SKM-1 (cell line): ENCODE results near the gene DOK6.

Experiments used
- DNase-seq: peaks from one replicate; lab custom pipeline; 2025; ENCODE audit not compliant: unreplicated experiment; lab: John Stamatoyannopoulos, UW

The DOK6 gene

DNA sequence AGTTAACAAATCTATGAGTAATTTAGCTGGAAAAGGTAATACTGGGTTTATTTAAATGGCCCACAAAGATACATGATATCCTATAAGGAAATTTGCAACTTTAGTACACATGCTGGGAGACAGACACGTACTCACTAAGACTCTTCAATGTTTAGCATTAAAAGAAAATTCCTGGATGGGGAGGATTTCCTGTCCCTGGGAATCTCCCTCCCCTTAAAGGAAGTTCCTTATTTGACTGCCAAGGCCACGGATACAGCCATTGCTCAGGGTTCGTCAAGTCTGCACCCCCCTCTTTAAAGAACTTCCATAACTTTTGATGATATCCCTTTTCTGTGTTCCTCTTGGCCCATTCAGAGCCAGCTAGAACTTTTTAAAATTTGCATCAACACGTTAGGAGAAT lies 279.4 kb downstream of the DOK6 start:
- DNase-seq = no peak

DNA sequence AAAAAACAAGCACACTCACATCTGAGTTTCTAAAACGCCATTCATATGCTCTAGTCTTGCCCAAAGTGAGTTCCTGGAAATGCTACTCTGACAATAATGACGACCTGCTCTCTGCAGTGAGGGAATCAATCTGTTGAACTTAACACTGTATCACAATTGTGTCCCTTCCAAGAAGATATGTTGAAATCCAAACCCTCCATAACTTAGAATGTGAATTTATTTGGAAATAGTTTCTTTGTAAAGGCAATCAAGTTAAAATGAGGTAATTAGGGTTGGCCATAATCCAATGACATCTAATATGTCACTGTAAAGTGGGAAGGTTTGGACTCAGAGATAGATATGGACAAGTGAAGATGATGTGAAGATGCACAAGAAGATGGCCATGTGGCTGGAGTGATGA lies 282.5 kb downstream of the DOK6 start:
- DNase-seq = no peak

DNA sequence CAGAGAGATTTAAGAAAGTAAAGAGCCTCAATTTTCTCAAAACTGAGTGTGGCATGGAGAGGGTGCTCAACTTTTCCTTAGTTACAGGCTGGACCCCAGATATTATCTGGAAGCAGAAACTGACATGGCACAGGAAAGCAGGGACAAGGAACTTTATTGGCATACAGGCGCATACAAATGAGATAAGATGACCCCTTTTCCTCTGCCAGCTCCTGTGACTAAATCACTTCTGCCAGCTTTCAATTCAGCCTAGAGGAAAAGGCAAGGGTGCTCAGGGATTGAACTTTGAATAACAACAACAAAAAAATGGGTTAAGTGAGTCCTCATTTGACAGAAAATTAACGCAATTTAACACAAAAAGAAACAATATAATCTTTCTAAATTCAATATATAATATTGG lies 284.1 kb downstream of the DOK6 start:
- no peak for DNase-seq

DNA sequence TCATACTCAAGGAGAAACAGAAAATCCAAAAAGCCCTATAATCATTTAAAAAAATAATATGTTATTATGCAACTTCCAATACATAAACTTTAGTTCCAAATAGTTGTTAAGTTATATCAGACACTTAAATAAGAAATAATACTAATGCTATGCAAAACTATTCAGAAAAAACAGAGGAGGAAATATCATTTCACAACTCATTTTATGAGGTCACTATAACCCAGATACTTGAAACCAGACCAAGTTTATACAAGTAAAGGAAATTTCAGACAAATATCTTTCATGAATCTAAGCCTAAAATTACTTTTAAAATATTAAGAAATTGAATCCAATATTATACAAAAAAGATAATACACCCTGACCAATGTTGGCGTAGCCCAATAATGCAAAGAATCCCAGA lies 286.2 kb downstream of the DOK6 start:
- no peak for DNase-seq

DNA sequence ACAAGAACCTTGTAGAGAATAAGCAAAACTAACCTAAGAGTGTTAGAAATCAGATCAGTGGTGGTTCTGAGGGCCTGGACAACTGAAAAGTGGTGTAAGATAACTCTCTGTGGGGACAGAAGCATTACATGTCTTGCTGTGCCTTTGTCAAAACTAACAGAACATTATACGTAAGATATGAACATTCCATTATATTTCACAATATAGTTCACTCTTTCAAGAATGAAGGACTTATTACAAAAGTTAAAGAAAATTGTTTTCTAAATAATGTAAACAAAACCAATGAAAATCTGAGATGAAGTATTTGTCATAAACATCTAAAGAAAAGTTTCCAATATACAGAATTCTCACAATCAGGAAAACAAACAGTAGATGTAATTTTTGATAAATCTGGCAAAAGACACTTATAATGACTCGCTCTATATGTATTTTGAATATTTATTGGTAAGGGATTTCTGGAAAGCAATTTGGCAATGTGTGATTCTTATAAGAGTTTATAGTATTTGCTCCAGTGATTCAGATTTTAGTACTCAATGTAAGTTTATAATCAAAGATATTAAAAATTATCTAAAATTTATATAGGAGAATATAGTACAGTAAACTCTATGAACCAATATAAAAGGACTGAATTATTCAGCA lies 288.6 kb downstream of the DOK6 start:
- DNase-seq = no peak

DNA sequence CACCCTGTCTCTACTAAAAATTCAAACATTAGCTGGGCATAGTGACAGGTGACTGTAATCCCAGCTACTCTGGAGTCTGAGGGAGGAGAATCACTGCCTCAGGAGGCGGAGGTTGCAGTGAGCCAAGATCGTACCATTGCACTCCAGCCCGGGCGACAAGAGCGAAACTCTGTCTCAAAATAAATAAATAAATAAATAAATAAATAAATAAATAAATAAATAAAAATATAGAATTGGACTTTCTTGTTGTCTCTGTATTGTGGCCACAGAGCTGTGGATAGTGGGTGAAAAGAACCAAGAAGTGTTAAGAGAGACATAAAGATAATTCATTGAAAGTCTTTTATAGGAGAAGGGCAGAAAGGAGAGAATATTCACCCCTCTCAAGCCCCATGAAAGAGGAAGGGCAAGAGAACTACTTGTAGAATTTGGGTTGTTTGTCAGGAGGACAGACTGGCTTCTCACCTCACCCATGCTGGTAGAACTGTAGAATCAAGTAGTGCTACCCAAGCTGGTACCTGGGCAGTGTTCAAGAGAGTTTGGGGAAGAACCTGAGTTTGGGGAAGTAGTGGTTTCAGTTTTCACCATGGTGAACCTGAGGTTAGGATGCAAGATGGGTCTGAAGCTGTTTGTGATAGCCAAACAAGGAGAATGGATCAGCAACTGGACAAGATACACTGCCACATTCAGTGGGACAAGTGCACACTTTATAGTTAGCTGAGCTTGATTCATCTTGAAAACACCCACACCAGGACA lies 290.5 kb downstream of the DOK6 start:
- no peak for DNase-seq

DNA sequence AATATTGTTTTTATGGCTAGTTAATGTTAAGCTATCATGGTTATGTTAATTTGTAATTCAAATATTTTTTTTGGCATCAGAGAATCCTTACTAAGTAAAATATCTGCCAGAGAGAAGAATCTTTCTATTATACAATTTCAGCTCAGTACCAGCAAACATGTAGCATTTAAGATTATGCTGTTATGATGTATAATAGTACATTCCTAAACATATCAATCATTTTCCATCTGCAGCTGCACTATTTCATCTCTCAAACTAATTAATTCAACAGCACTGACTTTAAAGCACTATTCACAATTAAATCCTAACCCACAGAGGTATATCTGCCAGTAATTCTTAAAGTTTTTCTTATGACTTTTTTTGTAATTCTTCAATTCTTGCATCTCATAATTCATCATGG lies 296.4 kb downstream of the DOK6 start:
- DNase-seq = no peak

DNA sequence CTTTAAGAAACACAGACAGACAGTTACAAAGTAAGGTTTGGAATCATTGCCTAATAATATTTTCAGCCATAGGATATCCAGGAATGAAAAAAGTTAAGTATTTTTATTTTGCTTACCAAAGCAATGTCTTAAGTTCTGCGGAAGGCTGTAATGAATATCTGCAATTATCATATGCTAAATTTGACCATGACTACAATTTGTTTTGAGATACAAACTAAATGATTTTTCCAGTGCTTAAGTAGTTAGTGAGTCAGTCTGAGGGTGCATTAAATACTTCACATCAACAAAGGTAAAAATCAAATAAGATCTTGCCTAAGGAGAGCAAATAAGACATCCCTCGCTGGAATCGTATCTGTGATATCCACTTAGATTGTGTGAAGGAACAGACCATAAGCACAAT lies 297.0 kb downstream of the DOK6 start:
- DNase-seq = no peak

DNA sequence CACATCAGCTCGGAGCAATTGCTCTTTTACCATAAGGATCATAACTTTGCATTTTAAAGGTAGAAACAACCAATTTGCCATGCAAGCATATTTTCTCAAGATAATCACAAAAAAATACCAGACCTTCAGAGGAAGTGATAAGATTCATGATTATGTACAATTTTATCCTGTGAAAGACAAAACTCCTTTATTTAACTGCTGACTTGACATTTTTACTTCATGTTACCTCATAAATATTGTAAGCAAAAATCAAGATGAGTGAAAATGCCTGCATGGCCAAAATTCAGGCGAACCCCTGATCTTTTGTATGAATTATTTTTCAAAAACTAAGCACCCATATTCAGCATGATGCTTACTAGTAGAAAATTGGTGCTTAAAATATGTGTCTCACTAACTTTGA lies 300.6 kb downstream of the DOK6 start:
- no peak for DNase-seq

DNA sequence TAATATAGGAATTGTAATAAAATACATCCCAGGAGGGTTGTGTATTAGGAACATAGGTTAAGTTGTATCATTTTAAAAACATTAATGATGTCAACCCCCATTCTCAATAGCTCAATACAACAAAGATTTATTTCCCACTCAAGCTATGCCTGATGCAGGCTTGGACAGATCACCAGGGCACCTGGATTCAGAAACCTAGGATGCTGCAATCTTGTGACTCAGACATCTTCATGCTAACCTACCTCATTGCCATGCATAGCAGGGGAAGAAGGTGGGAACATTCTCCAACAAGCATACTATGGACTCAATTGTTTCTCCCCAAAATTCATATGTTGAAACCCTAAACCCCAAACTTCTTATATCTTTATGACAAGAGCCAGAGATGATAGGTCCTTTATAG lies 302.8 kb downstream of the DOK6 start:
- no peak for DNase-seq

DNA sequence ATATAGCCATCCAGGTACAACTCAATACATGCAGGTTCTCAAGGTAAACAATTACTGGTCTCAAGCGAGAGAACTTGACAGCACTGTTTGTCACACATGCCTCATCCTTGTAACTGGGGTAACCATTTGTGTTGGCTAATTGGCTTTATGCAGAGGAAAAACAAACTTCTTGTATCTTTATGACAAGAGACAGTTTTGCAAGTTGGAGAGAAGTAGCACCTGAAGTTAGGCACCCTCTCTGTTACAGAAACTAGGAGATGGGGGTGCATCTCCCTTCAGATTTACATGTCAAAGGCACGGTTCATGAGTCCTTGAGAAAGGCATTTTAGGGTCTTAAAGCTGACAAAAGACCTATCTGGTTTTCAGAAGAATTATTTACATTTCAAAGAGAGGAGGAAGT lies 305.3 kb downstream of the DOK6 start:
- DNase-seq = no peak

DNA sequence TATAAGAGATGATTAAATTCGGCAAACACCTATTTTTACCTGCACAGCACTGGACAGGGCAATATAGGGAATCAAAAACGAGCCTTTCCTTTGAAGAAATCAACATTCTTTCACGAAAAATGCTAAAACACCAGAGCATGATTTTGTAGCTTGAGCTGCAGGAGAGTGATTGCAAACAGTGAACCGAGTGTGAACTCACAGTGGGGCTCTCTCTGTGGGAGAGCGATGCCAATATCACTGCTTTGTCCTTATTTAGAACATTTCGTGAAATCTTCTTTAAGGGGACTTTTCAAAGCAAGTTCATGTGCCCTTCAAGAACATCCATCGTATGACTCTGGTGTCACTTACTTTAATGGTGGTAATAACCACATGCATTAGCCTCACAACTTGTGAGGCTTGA lies 308.2 kb downstream of the DOK6 start:
- DNase-seq = no peak

DNA sequence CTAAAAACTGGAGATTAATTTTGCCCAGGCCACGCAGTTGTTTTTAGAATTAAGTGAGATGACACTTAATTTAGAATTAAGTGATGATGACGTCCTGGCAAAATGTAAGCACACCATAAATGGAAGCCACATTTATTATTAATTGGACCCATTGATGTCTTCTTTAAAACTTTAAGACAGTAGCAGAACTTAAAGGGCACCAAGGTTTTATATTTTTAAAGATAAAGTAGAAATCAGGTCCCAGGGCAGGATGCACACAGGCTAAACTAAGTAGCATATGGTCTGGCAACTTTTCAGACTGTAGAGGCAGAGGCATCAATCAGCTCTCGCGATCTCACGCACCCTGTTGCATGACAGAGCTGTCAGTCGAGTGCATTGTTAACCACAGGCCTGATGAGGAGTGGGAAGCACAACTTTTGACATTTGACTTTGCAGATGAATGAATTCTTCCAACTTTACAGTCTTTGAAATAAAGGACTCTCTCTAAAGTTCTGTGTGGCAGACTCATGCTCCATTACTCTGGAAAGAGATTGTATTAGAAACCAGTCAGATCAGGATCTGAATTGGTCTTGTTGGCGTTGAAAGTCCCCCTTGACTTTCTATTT lies 314.6 kb downstream of the DOK6 start:
- DNase-seq = no peak

DNA sequence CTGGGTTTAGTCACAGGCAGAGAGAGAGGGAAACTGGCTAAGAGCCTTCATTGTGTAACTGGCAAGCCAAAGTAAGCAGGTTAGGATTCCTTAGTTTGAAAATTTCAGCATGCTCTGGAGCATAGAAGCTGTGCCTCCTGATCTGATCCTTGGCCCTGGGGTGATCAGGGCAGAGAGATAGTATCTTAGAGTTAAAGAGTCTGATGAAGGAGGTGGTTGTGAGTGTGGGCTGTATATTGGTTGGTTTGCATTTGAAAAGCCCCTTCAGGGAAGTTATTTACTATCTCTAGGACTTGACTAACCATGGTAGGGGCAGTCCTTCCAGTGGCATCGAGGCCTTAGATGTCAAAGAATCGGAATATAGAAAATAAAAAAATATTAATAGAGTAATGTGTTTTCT lies 316.9 kb downstream of the DOK6 start:
- DNase-seq = no peak

DNA sequence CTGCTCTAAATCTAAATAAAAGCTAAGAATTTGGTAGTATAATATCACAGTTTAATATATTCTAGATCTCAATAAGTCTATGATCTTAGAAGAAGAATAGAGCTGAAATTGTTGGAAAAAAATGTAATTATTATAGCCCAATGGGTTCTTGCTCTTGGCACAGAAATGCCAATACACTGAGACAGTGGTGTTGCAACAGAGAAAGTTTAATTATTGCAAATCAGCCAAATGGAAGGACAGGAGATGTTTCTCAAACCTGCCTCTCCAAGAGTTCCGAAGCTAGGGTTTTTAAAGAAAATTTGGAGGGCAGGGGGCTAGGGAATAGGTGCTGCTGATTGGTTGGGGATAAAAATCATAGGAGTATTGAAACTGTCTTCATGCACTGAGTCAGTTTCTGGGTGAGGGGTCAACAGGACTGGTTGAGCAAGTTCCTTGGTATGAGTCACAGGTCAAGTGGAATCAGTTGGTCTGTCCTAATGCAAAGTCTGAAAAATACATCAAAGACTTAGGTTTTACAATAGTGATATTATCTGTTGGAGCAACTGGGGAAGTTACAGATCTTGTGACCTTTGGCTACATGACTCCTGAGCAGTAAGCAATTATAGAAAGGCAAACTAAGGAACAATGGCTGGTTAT lies 318.3 kb downstream of the DOK6 start:
- no peak for DNase-seq

DNA sequence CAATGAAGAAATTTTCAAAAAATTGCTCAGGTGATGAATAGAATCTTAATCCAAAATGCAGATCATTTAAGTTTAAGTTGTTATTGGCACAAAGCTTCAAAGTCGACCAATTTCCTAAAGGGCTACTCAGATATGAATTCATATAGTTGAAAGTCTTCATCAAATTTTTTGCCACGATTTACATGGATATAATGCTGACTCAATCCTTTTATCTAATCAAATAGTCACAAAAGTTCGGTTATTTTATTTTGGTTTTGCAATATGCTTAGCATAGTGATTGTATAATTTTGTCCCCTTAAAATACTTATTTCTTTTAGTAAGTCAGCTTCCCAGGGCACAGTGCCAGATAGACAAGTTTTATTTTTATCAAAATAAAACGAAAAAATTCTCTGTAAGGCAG lies 319.7 kb downstream of the DOK6 start:
- no peak for DNase-seq

DNA sequence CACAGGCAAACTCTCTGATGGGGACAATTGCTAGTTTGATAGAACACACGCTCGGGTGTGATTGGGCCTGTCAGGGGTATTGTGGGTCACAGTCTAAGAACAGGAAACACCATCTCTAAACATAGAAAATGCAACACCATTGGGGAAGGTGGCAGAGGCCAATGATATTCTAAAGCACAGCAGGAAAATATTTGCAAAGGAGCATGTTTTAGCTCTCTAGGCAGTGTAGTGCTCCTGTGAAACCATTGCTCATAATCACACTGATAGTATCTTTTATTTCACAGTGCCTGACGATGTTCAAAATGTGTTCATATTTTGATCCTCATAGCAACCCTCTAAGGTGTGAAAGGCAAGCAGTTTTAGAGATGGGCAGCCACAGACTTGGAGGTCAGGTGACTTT lies 322.7 kb downstream of the DOK6 start:
- no peak for DNase-seq

DNA sequence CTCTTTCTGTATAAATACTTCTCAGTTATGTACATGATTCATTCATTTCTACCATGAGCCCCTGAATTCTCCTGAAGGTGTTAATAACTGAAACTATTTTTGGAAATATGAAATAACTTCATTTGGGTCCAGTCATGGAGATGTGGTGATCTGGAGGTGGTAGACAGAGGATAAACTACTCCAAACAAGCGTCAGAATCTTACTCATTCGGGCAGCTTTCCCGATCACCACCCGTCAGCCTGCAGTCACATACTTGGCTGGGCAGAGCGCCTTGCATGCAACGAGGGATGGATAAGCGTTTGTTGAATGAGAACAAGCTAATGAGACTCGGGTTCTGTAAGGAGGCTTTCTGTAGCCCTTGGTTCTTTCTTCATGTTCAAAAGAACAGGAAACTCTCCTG lies 324.3 kb downstream of the DOK6 start:
- DNase-seq = no peak

DNA sequence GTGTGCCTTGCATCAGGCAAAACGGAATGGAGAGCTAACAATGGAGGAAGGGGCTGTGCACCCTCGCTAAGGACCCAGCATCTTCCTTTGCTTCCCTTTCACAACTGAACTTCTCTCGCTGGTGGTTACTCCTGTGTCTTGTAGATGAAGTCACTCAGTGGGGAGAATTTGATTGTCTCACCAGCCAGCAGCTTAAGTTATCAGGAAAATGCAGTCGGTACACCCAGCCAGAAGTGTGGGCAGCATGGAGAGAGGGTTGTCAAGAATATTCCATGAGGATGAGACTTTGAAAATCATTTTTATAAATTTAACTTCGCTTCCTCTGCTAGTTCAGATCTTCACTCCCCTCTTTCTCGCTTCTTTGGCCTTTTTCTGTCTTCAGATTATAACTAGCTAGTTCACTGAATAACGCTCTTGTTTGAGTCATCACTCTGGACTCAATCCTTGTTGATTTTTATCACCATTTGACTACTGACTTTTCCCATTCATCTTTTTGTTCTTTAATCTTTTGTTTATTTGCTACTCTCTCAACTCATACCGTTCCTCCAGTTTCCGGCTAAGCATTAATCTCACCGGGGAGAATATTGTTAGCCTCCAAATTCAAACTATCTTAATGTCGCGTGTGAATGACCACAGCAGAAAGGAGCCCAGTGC lies 325.3 kb downstream of the DOK6 start:
- no peak for DNase-seq

DNA sequence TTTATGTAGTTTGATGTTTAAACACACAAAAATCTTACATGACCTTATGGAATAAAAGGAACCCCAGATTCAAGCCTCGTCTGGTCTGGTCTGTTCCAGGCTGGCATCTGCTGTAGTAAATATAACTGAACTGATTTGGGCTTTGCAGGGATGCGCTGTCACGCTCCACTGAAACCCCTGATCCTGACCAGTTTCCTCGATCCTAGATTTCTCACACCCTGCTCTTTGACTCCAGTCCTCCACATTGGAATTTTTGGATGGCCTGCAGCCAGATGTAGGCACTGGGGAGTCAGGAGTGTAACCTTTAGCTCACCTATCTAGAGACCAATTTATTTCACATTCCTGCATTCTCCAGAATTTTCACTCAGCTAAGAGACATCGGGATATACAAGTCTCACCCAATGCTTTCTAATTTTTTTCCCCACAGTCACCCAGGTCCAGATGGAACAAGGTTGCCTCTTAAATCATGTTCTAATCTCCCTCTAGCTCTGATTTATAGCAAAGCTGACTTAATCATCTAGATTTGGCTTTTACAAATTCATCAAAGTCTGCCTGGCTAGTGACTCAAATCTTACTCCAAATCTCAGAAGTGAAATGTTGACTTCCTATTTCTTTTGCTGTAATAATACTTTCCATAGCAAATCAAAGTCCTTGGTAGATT lies 327.4 kb downstream of the DOK6 start:
- DNase-seq = no peak

DNA sequence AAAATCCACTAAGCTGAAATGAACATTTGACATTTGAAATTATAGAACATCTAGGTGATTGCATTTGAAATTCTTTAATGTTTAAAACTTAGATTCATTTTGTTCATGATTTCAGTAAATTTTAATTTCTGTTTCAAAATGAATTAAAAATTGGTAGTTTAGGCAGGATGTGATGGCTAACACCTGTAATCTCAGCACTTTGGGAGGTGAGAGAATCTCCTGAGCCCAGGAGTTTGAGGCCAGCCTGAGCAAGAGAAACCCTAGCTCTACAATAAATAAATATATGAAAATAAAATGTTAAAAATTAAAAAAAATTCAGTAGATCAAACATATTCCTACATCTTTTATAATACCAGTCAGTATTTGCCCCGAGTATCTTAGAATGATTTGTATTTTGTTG lies 330.0 kb downstream of the DOK6 start:
- no peak for DNase-seq
